Stimulated activated CD4-positive, alpha-beta T cell treated with anti-CD3 and anti-CD28 coated beads, Interleukin-1b, Interleukin-23, amount 100 ng/mL, for 4 hours (primary cell): ENCODE measurements around the gene SEPTIN6.
"Not testable (repeated sequence)": the region's sequence is repeated elsewhere in the genome, so short reads cannot be mapped to it uniquely, and the experiment has no call there.

Source experiments
- DNase-seq, 2 donors: peaks; one replicate each; pipeline ENCODE4 v3.0.0-alpha.2; 2020; ENCODE audit warnings: low read depth in 2 of 2

The SEPTIN6 gene

DNA sequence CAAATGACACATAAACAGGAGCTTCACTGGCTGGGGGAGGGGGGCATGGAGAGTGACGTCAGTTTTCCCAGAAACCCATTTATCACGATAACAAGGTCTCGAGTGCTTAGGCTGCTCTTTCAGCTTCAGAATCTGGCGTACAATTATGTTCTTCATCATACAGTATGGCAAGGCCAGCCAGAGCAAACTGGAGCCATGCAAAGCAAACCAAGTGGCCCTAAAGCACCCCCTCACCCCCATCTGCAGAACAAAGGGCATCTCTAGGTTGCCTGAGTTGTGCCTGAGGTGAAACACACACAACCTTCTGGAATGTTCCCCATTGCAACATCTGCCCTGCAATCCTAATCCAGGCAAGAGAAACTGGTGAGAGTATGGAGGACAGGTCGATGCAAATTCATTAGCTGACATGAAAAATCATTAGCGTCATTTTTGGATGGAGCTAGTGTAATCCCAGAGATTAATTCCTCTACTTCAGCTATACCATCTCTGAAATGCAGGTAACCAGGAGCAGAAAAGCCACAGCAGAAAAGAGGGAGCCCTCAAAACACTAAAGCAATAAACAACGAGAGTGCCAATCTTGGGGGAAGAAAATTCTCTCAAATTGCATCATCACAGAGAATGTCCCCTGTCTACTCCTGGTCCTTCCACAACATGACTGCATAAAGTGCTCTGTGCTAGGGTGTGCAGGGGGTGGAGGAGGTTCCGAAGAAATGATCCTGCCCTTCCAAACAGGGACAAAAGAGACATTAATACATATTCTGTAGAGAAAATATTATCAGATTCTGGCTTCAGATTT is 1.8 kb downstream of the SEPTIN6 start:
- peak; percentile 44 to 63 for DNase-seq

DNA sequence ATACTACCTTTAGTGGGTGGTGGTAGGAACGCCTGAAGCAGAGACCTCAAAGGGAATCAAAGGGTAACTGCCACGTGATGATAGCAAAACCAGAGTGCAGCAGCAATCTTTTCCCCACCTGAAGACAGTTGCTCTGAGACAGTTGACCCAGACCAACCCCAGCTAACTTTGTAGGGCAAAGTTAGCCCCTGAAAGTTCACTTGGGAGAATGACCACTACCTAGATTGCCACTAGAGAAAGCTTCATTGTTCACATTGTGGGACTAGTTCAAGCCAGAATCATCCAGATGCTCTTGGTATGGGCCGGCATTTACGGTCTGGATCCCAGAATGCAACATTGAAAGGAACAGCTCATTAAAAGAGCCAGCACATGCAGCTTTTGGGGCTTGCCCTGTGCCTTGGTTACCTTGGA is 4.1 kb downstream of the SEPTIN6 start:
- no peak for DNase-seq

DNA sequence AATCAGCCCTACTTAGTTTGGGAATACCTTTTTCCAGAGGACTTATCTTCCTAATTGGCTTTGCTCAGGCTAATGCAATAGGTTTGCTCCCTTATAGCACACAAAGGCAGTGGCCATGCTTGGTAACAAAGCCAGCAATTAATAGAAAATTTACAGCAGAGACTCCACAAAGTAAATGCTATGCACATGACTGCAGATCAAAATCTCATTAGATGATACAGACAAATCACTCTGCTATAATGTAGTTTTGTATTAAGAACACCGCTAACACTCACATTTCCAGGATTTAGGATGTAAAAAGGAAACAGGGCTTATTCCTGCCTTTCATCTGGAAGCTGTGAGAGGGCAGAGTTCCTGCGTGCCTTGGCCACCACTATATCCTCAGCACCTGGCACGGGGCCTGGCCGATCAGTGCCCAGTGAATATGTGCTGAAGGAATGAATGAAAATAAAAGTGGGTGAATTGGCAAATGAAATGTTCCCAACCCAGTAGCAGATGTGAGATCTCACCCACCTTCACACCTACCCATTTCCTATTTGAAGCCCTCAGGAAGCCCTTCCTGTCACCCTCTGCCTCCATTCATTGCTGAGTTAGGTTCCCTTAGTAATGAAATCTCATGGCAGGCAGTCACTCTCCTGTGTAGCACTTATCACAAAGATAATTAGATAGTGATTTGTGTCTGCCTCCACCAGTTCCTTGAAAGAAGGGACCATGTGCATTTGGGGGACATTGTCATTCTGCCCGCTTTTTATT is 5.1 kb downstream of the SEPTIN6 start:
- DNase-seq = no peak

DNA sequence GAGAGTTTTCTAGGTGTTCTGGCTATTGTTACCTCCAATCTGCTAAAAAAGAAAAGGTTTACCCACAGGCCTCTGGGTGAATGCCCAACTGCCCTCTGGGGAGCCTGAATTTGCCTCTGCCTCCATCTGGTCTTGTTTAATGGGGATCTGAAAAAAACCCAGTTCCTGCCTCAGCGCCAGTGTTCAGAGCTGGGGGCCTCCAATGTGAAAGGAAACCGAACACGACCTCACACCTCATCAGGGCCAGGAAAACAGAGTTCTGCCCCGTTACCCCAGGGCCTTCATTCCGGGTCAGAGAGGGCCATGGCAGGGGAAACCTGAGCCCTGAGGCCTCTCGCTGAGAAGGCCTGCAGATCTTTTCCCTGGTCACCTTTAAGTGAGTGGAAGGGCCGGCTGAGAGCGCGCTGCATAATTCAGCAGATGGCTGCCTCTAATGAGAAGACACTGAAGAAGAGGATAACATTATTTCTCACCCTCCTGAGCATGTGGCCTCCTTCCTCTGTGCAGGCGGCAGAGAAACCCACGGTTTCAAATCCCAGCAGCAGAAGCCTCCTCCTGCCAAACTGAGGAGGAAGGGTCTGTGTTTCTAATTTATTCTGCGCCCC is 6.8 kb downstream of the SEPTIN6 start:
- no peak for DNase-seq

DNA sequence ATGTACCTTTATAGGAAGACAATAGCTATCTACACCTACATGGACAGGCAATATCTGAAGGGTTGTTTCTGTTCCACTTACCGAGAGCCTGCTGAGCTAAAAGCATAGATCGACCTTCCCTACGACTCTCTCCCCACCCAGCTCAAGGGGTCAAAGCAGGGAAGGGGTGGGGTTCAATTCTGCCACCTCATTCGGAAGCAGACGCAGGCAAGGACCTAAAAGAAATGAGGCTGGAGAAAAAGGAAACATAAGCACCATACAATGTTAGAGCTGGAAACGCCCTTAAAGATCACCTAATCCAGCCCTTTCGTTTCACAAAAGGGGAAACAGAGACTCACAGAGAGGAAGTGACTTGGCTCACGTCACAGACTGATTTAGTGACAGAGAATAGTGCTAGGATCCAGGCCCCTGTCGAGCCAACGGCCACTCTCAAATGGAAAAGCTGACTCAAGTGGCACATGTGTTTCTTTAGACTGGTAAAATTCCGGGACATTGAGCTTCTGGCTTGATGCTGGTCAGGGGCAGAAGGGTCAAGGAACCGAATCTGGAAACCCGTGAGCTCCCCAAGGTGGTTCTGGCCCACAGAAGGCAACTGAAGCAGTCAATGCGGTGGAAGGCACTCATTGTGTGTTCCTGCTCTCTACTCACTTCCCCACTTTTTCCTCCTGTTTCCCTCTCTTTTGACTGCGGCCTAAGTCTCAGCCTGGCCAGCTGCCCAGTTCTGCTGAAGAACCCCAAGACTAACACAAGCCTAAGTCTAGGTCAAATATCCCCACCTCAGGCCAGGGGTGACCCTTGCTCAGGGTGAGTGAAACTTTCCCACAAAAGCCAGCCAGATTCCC is 7.5 kb downstream of the SEPTIN6 start:
- DNase-seq = no peak

DNA sequence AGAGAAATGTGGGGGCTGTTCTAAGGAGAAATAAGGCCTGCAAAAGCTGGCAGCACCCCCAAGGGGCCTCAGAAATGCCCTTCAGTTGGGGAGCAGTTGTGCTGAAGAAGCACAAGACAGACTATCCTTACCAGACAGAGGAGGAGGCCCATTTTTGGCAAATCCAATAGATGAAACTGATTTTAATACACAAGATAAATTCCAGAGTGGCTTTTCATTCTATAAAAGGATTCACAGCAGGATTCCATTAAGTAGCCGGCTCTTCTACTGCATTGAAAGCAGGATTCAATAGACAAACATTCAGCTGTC is 8.1 kb downstream of the SEPTIN6 start:
- no peak for DNase-seq

DNA sequence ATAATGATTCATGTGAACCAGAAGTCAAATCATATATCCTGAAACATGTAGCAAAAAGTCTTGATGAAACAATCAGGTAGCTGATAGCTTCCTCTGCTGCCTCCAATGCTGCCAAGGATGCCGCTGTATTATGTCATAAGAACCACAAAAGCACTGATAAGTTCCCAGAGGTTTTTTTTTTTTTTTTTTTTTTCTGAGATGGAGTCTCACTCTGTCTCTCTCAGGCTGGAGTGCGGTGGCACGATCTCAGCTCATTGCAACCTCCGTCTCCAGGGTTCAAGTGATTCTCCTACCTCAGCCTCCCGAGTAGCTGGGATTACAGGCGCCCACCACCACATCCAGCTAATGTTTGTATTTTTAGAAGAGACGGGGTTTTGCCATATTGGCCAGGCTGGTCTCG is 8.7 kb downstream of the SEPTIN6 start:
- DNase-seq = not testable (repeated sequence)

DNA sequence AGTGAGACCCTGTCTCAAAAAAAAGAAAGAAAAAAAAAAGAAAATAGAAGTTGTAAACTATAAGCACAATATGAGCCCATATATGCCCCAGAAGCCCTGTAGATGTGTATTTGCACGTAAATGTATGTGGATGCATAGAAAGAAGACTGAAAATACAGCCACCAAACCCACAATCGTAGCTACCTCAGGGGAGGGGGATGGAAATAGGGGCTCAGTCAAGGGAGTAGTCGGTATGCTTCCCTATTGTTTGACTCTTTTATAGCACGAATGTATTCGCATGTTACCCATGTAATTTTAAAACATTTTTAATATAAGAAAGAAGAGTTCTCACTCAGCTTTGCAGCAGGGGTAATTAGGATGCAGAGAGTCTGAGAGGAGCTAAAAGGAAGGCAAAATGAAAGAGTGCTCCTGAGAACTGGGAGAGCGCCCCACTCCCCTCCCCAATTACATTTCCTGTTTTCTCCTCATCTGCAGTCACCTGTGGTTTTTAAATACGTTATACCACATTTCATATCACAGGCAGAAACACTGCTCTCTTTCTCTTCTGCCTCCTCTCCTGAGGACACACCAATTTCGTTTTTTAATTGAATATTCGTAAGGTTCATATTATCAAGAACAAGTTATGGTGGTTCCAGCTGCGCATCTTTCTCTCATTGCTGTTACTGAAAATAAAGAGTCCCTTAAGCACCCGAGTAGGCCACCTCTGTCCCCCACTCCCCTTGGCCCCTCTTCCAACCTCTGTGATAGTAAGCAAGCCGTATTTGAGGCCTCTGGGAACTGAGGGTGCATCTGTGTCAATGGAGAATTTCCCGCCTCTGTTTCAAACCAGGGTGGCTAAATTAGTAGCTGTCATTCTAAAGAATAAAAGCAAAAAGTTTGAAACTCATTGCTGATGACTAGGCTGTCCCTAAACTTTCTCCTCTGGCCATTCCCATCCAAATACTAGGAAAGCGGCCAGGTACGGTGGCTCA is 10.7 kb downstream of the SEPTIN6 start:
- no peak for DNase-seq

DNA sequence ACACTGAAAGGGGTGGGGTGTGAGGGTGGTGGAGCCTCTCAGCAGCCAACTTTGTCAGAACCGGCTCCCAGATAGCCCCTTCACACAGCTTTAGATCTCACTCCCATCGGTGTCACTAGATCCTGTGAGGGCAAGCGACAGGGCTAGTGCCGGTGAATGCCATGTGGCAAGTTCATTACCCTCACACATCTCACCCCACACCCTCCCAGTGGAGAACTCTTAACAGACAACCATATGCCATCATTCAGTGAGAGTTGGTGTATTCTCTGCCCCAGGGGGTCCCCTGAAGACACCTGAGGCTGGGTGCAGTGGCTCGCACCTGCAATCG is 15.3 kb downstream of the SEPTIN6 start:
- DNase-seq = no peak

DNA sequence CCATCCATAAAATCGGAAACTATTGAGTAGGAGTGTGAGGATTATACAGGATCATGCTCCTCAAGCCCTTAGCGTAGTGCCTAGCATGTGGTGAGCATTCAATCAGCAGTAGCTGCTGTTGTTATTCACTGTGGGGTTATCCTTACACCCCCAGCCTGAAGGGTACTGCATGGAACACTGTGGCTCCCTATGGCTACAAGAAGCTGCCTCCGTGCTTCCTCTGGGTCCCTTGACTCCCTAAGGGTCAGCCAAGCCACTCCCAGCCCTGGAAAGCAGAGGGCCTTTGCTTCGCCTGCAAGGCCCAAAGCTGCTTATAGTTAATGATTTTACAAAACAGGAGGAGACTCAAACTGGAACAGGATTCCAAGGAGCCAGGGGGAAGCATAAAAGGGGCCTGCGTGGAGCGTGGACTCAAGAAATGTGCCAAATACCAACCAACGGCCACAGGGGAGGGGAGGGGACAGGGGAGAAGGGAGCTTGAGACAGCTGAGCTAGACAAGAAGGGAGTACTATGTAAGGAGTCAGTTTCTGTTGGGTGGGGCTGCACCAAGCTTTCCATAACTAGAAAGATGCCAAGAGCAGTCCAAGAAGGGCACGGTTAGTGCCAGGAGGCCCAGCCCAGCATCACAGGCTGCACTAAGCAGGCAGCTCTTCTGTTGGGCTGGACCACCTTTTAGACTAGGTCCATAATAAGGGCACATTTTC is 15.9 kb downstream of the SEPTIN6 start:
- DNase-seq = no peak

DNA sequence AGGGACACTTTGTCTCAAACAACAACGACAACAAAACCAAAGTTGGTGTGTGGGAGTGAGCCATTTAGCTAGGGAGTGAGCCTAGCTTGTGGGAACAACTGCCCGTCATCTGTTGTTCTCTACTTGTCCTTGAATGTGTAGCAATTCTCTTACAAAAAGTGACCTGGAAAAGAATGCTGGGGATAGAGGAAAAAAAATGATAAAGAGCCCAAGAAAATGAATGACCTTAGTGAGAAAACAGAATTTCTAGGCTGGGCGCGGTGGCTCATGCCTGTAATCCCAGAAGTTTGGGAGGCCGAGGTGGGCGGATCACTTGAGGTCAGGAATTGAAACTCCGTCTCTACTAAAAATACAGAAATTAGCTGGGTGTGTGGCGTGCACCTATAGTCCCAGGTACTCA is 19.6 kb downstream of the SEPTIN6 start:
- no peak for DNase-seq

DNA sequence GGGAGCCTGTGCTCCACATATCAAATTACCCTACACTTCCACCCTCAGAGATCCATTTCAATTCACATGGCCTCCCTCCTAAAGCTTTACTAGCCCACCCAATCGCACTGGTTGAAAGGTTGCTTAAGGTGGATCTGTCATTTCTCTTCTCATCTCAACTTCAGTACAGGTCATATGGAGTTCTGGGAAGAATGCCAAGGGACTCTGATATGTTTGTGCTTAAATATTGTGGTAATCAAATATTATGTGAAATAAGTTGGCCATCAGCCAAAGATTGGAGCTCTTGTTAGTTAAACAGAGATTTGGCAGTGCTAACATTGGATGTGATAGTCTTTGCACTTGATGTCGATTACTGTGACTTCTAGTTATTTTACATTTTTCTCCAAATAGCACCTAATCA is 20.5 kb downstream of the SEPTIN6 start:
- DNase-seq = no peak

DNA sequence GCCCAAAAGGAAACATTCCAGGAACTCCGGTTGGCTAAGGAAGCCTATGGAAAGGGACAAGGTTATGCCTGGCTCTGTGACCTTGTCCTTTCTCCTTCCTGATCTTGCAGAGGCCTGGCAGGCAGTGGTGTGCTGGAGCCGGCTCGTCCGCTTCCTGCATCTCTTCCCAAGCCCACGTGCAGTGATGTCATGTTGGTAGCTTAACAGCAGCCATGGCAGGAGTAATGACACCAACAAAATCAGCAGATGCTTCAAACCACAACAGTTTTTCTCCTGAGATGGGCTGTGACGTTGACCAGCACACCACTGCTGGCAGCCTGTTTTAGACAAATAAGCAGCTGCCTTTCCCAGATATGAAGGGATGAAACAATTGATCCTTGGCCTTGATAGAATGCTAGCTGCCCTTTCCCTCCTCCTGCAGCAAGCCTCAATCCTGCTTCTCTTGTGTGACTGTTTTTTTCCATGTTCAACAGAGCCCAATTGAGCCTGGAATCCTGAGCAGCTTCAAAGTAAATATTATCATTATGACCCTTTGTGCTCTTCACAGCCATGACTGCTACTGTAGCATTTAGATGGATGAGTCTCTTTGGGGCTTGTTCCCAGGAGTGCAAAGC is 23.4 kb downstream of the SEPTIN6 start:
- no peak for DNase-seq

DNA sequence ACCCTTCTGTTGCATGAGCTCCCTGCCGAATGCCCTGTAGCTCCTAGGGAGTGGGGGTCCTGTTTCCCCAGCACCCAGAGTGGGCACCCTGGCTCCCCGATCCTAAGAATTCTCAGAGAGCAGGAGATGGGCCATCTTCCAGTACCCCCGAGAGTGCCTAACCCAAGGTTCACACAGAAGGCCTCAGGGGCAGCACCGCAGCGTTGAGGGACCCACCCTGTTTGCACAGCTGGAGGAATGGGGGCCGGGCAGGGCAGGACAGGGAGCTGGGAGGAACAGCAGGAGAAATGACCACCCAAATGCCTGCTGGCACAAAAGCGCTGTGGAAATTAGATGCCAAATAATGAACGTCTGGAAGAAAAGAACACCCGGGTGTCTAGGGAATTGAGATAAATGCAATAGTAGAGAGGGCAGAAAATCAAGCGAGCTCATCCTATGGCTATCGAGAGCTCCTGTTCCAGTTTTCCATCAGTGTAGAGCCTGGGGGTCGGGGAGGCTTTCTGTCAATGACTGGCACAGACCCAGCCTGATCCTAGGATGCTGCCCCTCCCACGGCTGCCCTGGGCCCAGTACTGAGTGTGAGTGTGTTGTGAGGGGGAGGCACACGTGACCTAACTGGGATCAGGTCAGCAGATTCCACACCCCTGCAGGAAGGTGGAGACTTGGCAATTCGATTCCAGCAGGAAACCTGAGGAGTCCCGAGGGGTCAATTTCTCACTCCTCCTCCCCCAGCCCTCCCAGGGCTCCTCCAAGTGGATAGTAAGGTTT is 25.7 kb downstream of the SEPTIN6 start:
- DNase-seq = no peak

DNA sequence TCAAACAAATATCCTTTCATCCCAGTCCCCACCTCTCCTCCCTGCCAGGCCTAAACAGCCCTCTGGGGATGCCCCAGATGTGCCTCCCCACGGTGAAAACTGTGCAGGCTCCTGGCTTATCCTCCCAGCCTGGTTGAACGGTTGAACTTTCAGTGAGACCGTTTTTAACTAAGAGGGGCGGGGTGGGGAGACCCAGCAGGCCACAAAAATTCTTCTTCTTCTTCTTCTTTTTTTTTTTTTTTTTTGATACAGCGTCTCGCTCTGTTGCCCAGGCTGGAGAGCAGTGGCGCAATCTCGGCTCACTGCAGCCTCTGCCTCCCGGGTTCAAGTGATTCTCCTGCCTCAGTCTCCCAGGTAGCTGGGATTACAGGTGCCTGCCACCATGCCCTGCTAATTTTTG is 28.1 kb downstream of the SEPTIN6 start:
- not testable (repeated sequence) for DNase-seq

DNA sequence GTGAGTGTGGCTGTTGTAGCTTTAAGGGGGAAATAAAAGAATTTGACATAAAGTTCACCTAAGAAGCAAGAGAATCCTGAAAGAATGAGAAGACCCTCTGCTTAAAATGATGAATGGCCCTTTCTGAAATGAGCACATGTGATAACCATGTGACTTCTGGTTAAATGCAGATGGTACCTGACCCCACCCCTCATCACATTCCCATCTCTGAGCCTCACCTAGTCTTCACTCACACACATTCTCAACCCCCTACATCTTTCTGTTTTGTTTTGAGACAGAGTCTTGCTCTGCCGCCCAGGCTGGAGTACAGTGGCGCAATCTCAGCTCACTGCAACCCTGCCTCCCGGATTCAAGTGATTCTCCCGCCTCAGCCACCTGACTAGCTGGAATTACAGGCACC is 31.5 kb downstream of the SEPTIN6 start:
- DNase-seq = no peak

DNA sequence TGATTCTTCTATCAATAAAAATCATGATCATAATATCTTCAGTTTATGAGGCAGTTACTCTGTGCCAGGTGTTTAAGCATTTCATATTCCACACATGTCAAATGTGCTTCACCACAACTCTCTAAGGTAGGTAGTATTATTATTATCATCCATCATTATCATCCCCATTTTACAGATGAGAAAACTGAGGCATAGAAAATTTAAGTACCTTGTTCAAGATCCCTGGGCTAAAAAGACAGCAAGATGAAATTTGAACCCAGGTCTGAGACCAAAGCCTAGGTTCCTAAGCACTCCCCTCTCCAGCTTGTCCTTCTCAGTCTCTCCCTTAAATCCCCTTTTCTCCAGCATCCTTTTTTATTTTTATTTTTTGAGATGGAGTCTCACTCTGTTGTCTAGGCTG is 33.4 kb downstream of the SEPTIN6 start:
- DNase-seq = no peak

DNA sequence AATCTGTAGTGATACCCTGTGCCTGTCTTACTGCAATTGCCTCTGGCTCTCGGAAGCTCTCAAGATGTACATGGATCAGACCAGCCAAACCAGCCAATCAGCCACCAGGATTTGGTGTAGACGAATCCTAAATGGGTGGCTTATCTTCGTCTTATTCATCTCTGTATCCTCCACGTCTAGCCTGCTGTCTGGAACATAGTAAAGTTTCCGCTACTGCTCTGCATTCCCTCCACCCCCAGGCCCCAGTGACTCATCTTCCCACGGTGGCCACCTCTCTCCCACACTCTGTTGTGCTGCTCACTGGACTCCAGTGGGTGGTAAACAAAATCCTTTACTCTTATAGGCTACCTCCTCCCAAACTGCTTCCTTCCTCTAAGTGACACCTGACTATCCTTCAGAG is 37.8 kb downstream of the SEPTIN6 start:
- peak; percentile 40 to 53 for DNase-seq

DNA sequence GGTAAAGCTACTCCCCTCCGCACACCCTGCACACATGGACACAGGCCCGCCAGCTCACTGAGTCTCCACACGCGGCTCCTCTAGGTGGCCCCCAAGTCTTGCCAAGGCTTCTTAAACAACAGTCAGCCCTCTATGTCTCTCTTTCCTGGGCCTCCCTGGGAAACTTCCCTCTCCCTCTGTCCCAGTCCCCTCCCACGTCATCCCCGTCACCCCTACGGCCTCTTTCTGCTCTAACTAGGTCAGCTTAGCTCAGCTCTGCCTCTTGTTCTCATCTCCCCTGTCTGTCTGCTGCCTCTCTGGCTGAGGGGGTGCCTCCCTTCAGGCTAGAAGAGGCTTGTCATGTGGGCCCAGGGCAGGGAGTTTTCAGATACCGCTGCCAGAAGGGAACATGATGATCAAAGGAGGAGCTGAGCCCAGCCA is 38.8 kb downstream of the SEPTIN6 start:
- DNase-seq = no peak
